ENCODE results near the gene MADD. TPM values are rescaled to one million over a fixed set of nuclear protein-coding genes. Genes with fewer than 3 reads are reported as not detected.

MADD gene
- total and polyA plus RNA-seq, 2 experiments from 2014 or later = 9.9 to 17.4 TPM

GRCh38 chr11:47326198-47326597 is 56.3 kb downstream of the MADD start:
- no peak overlapping the region for H3K27ac ChIP-seq
- H3K9ac ChIP-seq = no peak overlapping the region
- 97% methylated on average over 12 of the region's 12 CpGs for WGBS, 2 experiments (ENCODE audit: low coverage in 1 of 2, low lambda C conversion rate in 2 of 2, missing lambda C conversion rate in 2 of 2)
- H3K4me1 ChIP-seq (ENCODE audit: insufficient read depth) = no peaks in the 10 kb centered on the region
- no peaks in the 10 kb centered on the region for H3K27me3 ChIP-seq (replicated peaks; ENCODE audit: insufficient read depth)
- H3K9me2 ChIP-seq (ENCODE audit: insufficient read depth) = no peaks in the 10 kb centered on the region
- DNase-seq = no peak
- TF ChIP-seq EZH2 (IDR thresholded peaks at IDR 0.05; ENCODE audit: insufficient read depth, poor library complexity, severe bottlenecking) (no peak), EZH2phosphoT487 (IDR thresholded peaks at IDR 0.05; ENCODE audit: insufficient read depth, low read depth) (no peak)
- in situ Hi-C loops (cut with MboI) = no loop called here
- no peaks in the 10 kb centered on the region for H3K9me3 ChIP-seq (ENCODE audit: low read depth)
- H3K36me3 ChIP-seq (ENCODE audit: low read depth) = peaks cover 5% of the 10 kb centered on the region; the same call in 1 of the 2 replicates
- H3K4me2 ChIP-seq (ENCODE audit: unreplicated experiment) = no peak overlapping the region
- H3F3A ChIP-seq (ENCODE audit: insufficient read depth) = peaks cover 3% of the 10 kb centered on the region; the same call in 1 of the 2 replicates
- H2AFZ ChIP-seq = no peak overlapping the region
- no peaks in the 10 kb centered on the region for H4K20me1 ChIP-seq (ENCODE audit: insufficient read depth)
- H3K79me2 ChIP-seq (ENCODE audit: insufficient read depth) = no peaks in the 10 kb centered on the region
- no peak overlapping the region for H3K4me3 ChIP-seq

- Histone ChIP-seq H2AFZ (no peak overlapping the region), H3K79me2 (ENCODE audit: insufficient read depth) (no peaks in the 10 kb centered on the region), H3K9me3 (ENCODE audit: low read depth) (no peaks in the 10 kb centered on the region), H3K27me3 (replicated peaks; ENCODE audit: insufficient read depth) (no peaks in the 10 kb centered on the region), H3K4me2 (ENCODE audit: unreplicated experiment) (no peak overlapping the region), H3K4me3 (no peak overlapping the region), H3K9me2 (ENCODE audit: insufficient read depth) (no peaks in the 10 kb centered on the region), H3F3A (ENCODE audit: insufficient read depth) (peaks cover 3% of the 10 kb centered on the region; the same call in 1 of the 2 replicates), H3K4me1 (ENCODE audit: insufficient read depth) (no peaks in the 10 kb centered on the region), H3K27ac (no peak overlapping the region), H3K9ac (no peak overlapping the region), H3K36me3 (ENCODE audit: low read depth) (no peaks in the 10 kb centered on the region; the same call in 1 of the 2 replicates), H4K20me1 (ENCODE audit: insufficient read depth) (no peaks in the 10 kb centered on the region)
- in situ Hi-C loops (cut with MboI) = no loop called here
- 93 to 95% methylated on average over 13 of the region's 13 CpGs for WGBS, 2 experiments (ENCODE audit: low coverage in 1 of 2, low lambda C conversion rate in 2 of 2, missing lambda C conversion rate in 2 of 2)
- no peak for DNase-seq
- TF ChIP-seq EZH2phosphoT487 (IDR thresholded peaks at IDR 0.05; ENCODE audit: insufficient read depth, low read depth) (no peak), EZH2 (IDR thresholded peaks at IDR 0.05; ENCODE audit: insufficient read depth, poor library complexity, severe bottlenecking) (no peak)
Observed at GRCh38 chr11:47327025-47327424, 57.1 kb downstream of the MADD start.

GRCh38 chr11:47327949-47328348 is 58.0 kb downstream of the MADD start:
- H3K79me2 ChIP-seq (ENCODE audit: insufficient read depth) = no peaks in the 10 kb centered on the region
- H3K9ac ChIP-seq = no peak overlapping the region
- no peak overlapping the region for H3K27ac ChIP-seq
- H4K20me1 ChIP-seq (ENCODE audit: insufficient read depth) = no peaks in the 10 kb centered on the region
- WGBS, 2 experiments (ENCODE audit: low coverage in 1 of 2, low lambda C conversion rate in 2 of 2, missing lambda C conversion rate in 2 of 2) = 71 to 76% methylated on average over 3 to 5 of the region's 5 CpGs
- peaks cover 3% of the 10 kb centered on the region; the same call in 1 of the 2 replicates for H3F3A ChIP-seq (ENCODE audit: insufficient read depth)
- H3K4me3 ChIP-seq = no peak overlapping the region
- DNase-seq = no peak
- no peaks in the 10 kb centered on the region for H3K9me3 ChIP-seq (ENCODE audit: low read depth)
- H3K4me2 ChIP-seq (ENCODE audit: unreplicated experiment) = no peak overlapping the region
- no peaks in the 10 kb centered on the region for H3K27me3 ChIP-seq (replicated peaks; ENCODE audit: insufficient read depth)
- H3K9me2 ChIP-seq (ENCODE audit: insufficient read depth) = no peaks in the 10 kb centered on the region
- H3K4me1 ChIP-seq (ENCODE audit: insufficient read depth) = no peaks in the 10 kb centered on the region
- no peak overlapping the region for H2AFZ ChIP-seq
- H3K36me3 ChIP-seq (ENCODE audit: low read depth) = no peaks in the 10 kb centered on the region
- in situ Hi-C loops (cut with MboI) = no loop called here
- TF ChIP-seq EZH2 (IDR thresholded peaks at IDR 0.05; ENCODE audit: insufficient read depth, poor library complexity, severe bottlenecking) (no peak), EZH2phosphoT487 (IDR thresholded peaks at IDR 0.05; ENCODE audit: insufficient read depth, low read depth) (no peak)

GRCh38 chr11:47328449-47329390 is 58.8 kb downstream of the MADD start:
- H3K27ac ChIP-seq = no peak overlapping the region
- in situ Hi-C loops (cut with MboI) = no loop called here
- H4K20me1 ChIP-seq (ENCODE audit: insufficient read depth) = no peaks in the 10 kb centered on the region
- H3K4me2 ChIP-seq (ENCODE audit: unreplicated experiment) = no peak overlapping the region
- no peaks in the 10 kb centered on the region for H3K9me3 ChIP-seq (ENCODE audit: low read depth)
- no peaks in the 10 kb centered on the region for H3K4me1 ChIP-seq (ENCODE audit: insufficient read depth)
- H3K79me2 ChIP-seq (ENCODE audit: insufficient read depth) = no peaks in the 10 kb centered on the region
- no peaks in the 10 kb centered on the region for H3K9me2 ChIP-seq (ENCODE audit: insufficient read depth)
- H2AFZ ChIP-seq = no peak overlapping the region
- no peak for DNase-seq
- H3K9ac ChIP-seq = no peak overlapping the region
- 89% methylated on average over 29 of the region's 29 CpGs for WGBS, 2 experiments (ENCODE audit: low coverage in 1 of 2, low lambda C conversion rate in 2 of 2, missing lambda C conversion rate in 2 of 2)
- no peaks in the 10 kb centered on the region for H3K27me3 ChIP-seq (replicated peaks; ENCODE audit: insufficient read depth)
- TF ChIP-seq EZH2 (IDR thresholded peaks at IDR 0.05; ENCODE audit: insufficient read depth, poor library complexity, severe bottlenecking) (no peak), EZH2phosphoT487 (IDR thresholded peaks at IDR 0.05; ENCODE audit: insufficient read depth, low read depth) (no peak)
- peaks cover 3% of the 10 kb centered on the region; the same call in 1 of the 2 replicates for H3F3A ChIP-seq (ENCODE audit: insufficient read depth)
- H3K36me3 ChIP-seq (ENCODE audit: low read depth) = no peaks in the 10 kb centered on the region
- no peak overlapping the region for H3K4me3 ChIP-seq
